Stimulated activated naive CD8-positive, alpha-beta T cell treated with anti-CD3 and anti-CD28 coated beads, Interleukin-15, Interleukin-2, amounts not matched to agents 100 ng/mL and 50 ng/mL, for 24 hours (primary cell): ENCODE results near the gene NEK8.
"Not testable (repeated sequence)": the region's sequence is repeated elsewhere in the genome, so short reads cannot be mapped to it uniquely, and the experiment has no call there.

Experiments used
- H3K27ac Mint-ChIP-seq: one replicate; pipeline ENCODE4 v1.8.0; 2021; ENCODE audit warnings: mild to moderate bottlenecking, mixed read lengths
- H3K27me3 Mint-ChIP-seq: one replicate; pipeline ENCODE4 v1.8.0; 2021; ENCODE audit warnings: mixed read lengths
- H3K36me3 Mint-ChIP-seq: one replicate; pipeline ENCODE4 v1.8.0; 2021; ENCODE audit warnings: low read depth, mixed read lengths
- H3K4me1 Mint-ChIP-seq: one replicate; pipeline ENCODE4 v1.8.0; 2021; ENCODE audit warnings: low read depth, mixed read lengths
- H3K4me3 Mint-ChIP-seq: one replicate; pipeline ENCODE4 v1.8.0; 2021; ENCODE audit warnings: mild to moderate bottlenecking, mixed read lengths
- H3K9me3 Mint-ChIP-seq: one replicate; pipeline ENCODE4 v1.8.0; 2021; ENCODE audit warnings: mixed read lengths

The NEK8 gene

GRCh38 chr17:28717578-28718332, 10.8 kb upstream of the NEK8 start, which contains the start of gene RAB34:
Gene RAB34 (minus strand): TSS chr17:28717868. CDS start chr17:28717266, 602 bp downstream.
- peak within 1 kb of the TSS; percentile 77 for H3K4me3 Mint-ChIP-seq
- peak within 1 kb of the TSS; percentile 79 for H3K27ac Mint-ChIP-seq
- peaks cover 15% of the 10 kb centered on the region for H3K27me3 Mint-ChIP-seq
- H3K36me3 Mint-ChIP-seq, result peaks cover 31% of the 10 kb centered on the region
- H3K4me1 Mint-ChIP-seq, result peaks cover 43% of the 10 kb centered on the region
- no peaks in the 10 kb centered on the region for H3K9me3 Mint-ChIP-seq

GRCh38 chr17:28718333-28719020, 10.1 kb upstream of the NEK8 start:
- Mint-ChIP-seq H3K4me1 (peaks cover 49% of the 10 kb centered on the region), H3K36me3 (peaks cover 38% of the 10 kb centered on the region), H3K27me3 (peaks cover 15% of the 10 kb centered on the region), H3K4me3 (peak overlapping the region; percentile 77), H3K27ac (peak overlapping the region; percentile 79), H3K9me3 (no peaks in the 10 kb centered on the region)

- H3K27me3 Mint-ChIP-seq, result peaks cover 15% of the 10 kb centered on the region
- H3K4me3 Mint-ChIP-seq, result peak overlapping the region; percentile 99
- peaks cover 55% of the 10 kb centered on the region for H3K4me1 Mint-ChIP-seq
- H3K36me3 Mint-ChIP-seq, result peaks cover 44% of the 10 kb centered on the region
- no peaks in the 10 kb centered on the region for H3K9me3 Mint-ChIP-seq
- H3K27ac Mint-ChIP-seq, result peak overlapping the region; percentile 100
These were observed 9.6 kb upstream of the NEK8 start for GRCh38 chr17:28719021-28719433.

GRCh38 chr17:28720247-28720996, 8.2 kb upstream of the NEK8 start:
- H3K27me3 Mint-ChIP-seq, result peaks cover 12% of the 10 kb centered on the region
- H3K4me3 Mint-ChIP-seq, result peak overlapping the region; percentile 99
- peaks cover 69% of the 10 kb centered on the region for H3K4me1 Mint-ChIP-seq
- H3K36me3 Mint-ChIP-seq, result peaks cover 58% of the 10 kb centered on the region
- H3K27ac Mint-ChIP-seq, result peak overlapping the region; percentile 100
- H3K9me3 Mint-ChIP-seq, result no peaks in the 10 kb centered on the region

- Mint-ChIP-seq H3K36me3 (peaks cover 59% of the 10 kb centered on the region), H3K4me1 (peaks cover 72% of the 10 kb centered on the region), H3K4me3 (peak overlapping the region; percentile 99), H3K27ac (peak overlapping the region; percentile 100)
- not testable (repeated sequence) for H3K9me3 Mint-ChIP-seq, H3K27me3 Mint-ChIP-seq
These were observed 7.6 kb upstream of the NEK8 start for GRCh38 chr17:28720997-28721329.

- Mint-ChIP-seq H3K27ac (peak overlapping the region; percentile 100), H3K9me3 (no peaks in the 10 kb centered on the region), H3K4me3 (peak overlapping the region; percentile 99), H3K27me3 (peaks cover 6% of the 10 kb centered on the region), H3K4me1 (peaks cover 77% of the 10 kb centered on the region), H3K36me3 (peaks cover 59% of the 10 kb centered on the region)
These were observed 6.0 kb upstream of the NEK8 start for GRCh38 chr17:28722417-28723158.

GRCh38 chr17:28723159-28723835, 5.3 kb upstream of the NEK8 start:
- peaks cover 77% of the 10 kb centered on the region for H3K4me1 Mint-ChIP-seq
- no peaks in the 10 kb centered on the region for H3K9me3 Mint-ChIP-seq
- H3K4me3 Mint-ChIP-seq, result peak overlapping the region; percentile 99
- H3K36me3 Mint-ChIP-seq, result peaks cover 59% of the 10 kb centered on the region
- peaks cover 4% of the 10 kb centered on the region for H3K27me3 Mint-ChIP-seq
- H3K27ac Mint-ChIP-seq, result peak overlapping the region; percentile 82

GRCh38 chr17:28723836-28724499, 4.6 kb upstream of the NEK8 start:
- Mint-ChIP-seq H3K4me1 (peaks cover 76% of the 10 kb centered on the region), H3K4me3 (peak overlapping the region; percentile 99), H3K36me3 (peaks cover 59% of the 10 kb centered on the region), H3K27ac (peak overlapping the region; percentile 92)
- H3K27me3 Mint-ChIP-seq, H3K9me3 Mint-ChIP-seq: not testable (repeated sequence)

GRCh38 chr17:28724500-28725165, 4.0 kb upstream of the NEK8 start:
- H3K36me3 Mint-ChIP-seq, result peaks cover 59% of the 10 kb centered on the region
- H3K27ac Mint-ChIP-seq, result peak overlapping the region; percentile 92
- no peaks in the 10 kb centered on the region for H3K9me3 Mint-ChIP-seq
- peaks cover 75% of the 10 kb centered on the region for H3K4me1 Mint-ChIP-seq
- peak overlapping the region; percentile 99 for H3K4me3 Mint-ChIP-seq
- H3K27me3 Mint-ChIP-seq, result no peaks in the 10 kb centered on the region

GRCh38 chr17:28725166-28725659, 3.4 kb upstream of the NEK8 start:
- Mint-ChIP-seq H3K27me3 (no peaks in the 10 kb centered on the region), H3K4me3 (peak overlapping the region; percentile 99), H3K27ac (peak overlapping the region; percentile 92), H3K4me1 (peaks cover 75% of the 10 kb centered on the region), H3K36me3 (peaks cover 54% of the 10 kb centered on the region), H3K9me3 (no peaks in the 10 kb centered on the region)

GRCh38 chr17:28725660-28726225, 2.8 kb upstream of the NEK8 start:
- H3K36me3 Mint-ChIP-seq, result peaks cover 49% of the 10 kb centered on the region

GRCh38 chr17:28726226-28726626, 2.4 kb upstream of the NEK8 start, which contains the start of gene TLCD1:
Gene TLCD1 (minus strand): TSS chr17:28726233. CDS start chr17:28726097, 136 bp downstream.
- Mint-ChIP-seq H3K27ac (peak within 1 kb of the TSS; percentile 98), H3K36me3 (peaks cover 44% of the 10 kb centered on the region), H3K4me3 (peak within 1 kb of the TSS; percentile 99), H3K4me1 (peaks cover 67% of the 10 kb centered on the region), H3K27me3 (no peaks in the 10 kb centered on the region), H3K9me3 (no peaks in the 10 kb centered on the region)

More at GRCh38 chr17:28725660-28726225, 2.8 kb upstream of the NEK8 start:
- H3K4me1 Mint-ChIP-seq, result peaks cover 70% of the 10 kb centered on the region
- H3K9me3 Mint-ChIP-seq, result no peaks in the 10 kb centered on the region
- H3K27ac Mint-ChIP-seq, result peak overlapping the region; percentile 92
- peak overlapping the region; percentile 99 for H3K4me3 Mint-ChIP-seq
- no peaks in the 10 kb centered on the region for H3K27me3 Mint-ChIP-seq
